DOHH2 (cell line): ENCODE measurements around the gene RNF4.
"Not testable (repeated sequence)": the region's sequence is repeated elsewhere in the genome, so short reads cannot be mapped to it uniquely, and the experiment has no call there.

Experiments used
- H3F3A ChIP-seq: fragments of 200-600 bp; sonication (generic), shearing (Covaris generic); 2 replicates; pipeline ENCODE4 v1.6.0; 2016; ENCODE audit warnings: antibody characterized with exemption, mild to moderate bottlenecking; ENCODE audit not compliant: control insufficient read depth, insufficient read depth
- H3K27ac ChIP-seq: fragments of 200-600 bp; sonication (generic); 2 replicates; pipeline ENCODE4 v1.5.1; 2014; ENCODE audit warnings: low read depth, mild to moderate bottlenecking, low read length, moderate library complexity
- H3K27me3 ChIP-seq: fragments of 200-600 bp; sonication (generic); 2 replicates; pipeline ENCODE4 v1.6.1; 2014; ENCODE audit warnings: mild to moderate bottlenecking, low read length, mixed read lengths; ENCODE audit not compliant: control insufficient read depth
- H3K36me3 ChIP-seq: fragments of 200-600 bp; sonication (generic); 2 replicates; pipeline ENCODE4 v1.6.1; 2014; ENCODE audit warnings: mild to moderate bottlenecking, low read length, moderate library complexity, mixed read lengths; ENCODE audit not compliant: control insufficient read depth
- H3K4me1 ChIP-seq: fragments of 200-600 bp; sonication (generic); 2 replicates; pipeline ENCODE4 v1.6.1; 2014; ENCODE audit warnings: mild to moderate bottlenecking, low read length, mixed read lengths; ENCODE audit not compliant: control insufficient read depth
- H3K4me2 ChIP-seq: fragments of 200-600 bp; sonication (generic); 2 replicates; pipeline ENCODE4 v1.6.0; 2014; ENCODE audit warnings: mild to moderate bottlenecking, low read length, moderate library complexity
- H3K4me3 ChIP-seq: fragments of 200-600 bp; sonication (generic); 2 replicates; pipeline ENCODE4 v1.5.1; 2014; ENCODE audit warnings: mild to moderate bottlenecking, low read length, mixed read lengths
- H3K79me2 ChIP-seq: fragments of 200-600 bp; sonication (generic); 2 replicates; pipeline ENCODE4 v1.6.1; 2014; ENCODE audit warnings: mild to moderate bottlenecking, low read length, mixed read lengths; ENCODE audit not compliant: control insufficient read depth
- H3K9me2 ChIP-seq: fragments of 200-600 bp; sonication (generic); replicated peaks from 2 replicates; pipeline ENCODE4 v1.6.1; 2014; ENCODE audit warnings: mild to moderate bottlenecking, low read length, mixed read lengths; ENCODE audit not compliant: control insufficient read depth
- H3K9me3 ChIP-seq: fragments of 200-600 bp; sonication (generic); 2 replicates; pipeline ENCODE4 v1.6.1; 2014; ENCODE audit warnings: antibody characterized with exemption, low read length, mixed read lengths; ENCODE audit not compliant: control insufficient read depth, insufficient read depth
- H4K20me1 ChIP-seq: fragments of 200-600 bp; sonication (generic); 2 replicates; pipeline ENCODE4 v1.6.0; 2014; ENCODE audit warnings: low read depth, mild to moderate bottlenecking, antibody characterized with exemption, low read length, moderate library complexity; ENCODE audit not compliant: control insufficient read depth, insufficient read depth
- CTCF ChIP-seq: fragments of 200-600 bp; sonication (generic); IDR thresholded peaks from one replicate; pipeline ENCODE4 v1.5.1; 2014; ENCODE audit warnings: antibody characterized with exemption, mild to moderate bottlenecking, low read depth, low read length; ENCODE audit not compliant: poor library complexity, severe bottlenecking
- EZH2phosphoT487 ChIP-seq: fragments of 200-600 bp; sonication (generic); IDR thresholded peaks from 2 replicates; pipeline ENCODE4 v1.6.1; 2017; ENCODE audit warnings: borderline replicate concordance, mild to moderate bottlenecking, antibody characterized with exemption, low read length, moderate library complexity, mixed read lengths

Gene RNF4

GRCh38 chr4:2465032-2465431 lies 3.9 kb upstream of the RNF4 start:
- H3K79me2 ChIP-seq = peaks cover 26% of the 10 kb centered on the region
- H3K4me1 ChIP-seq = peaks cover 14% of the 10 kb centered on the region
- H3K4me2 ChIP-seq = no peak overlapping the region
- H3K4me3 ChIP-seq = no peak overlapping the region
- H3K9me2 ChIP-seq = no peaks in the 10 kb centered on the region
- H3K36me3 ChIP-seq = peaks cover 9% of the 10 kb centered on the region
- H3F3A ChIP-seq = peaks cover 3% of the 10 kb centered on the region; the same call in 1 of the 2 replicates
- H4K20me1 ChIP-seq = peaks cover 5% of the 10 kb centered on the region
- no peaks in the 10 kb centered on the region for H3K9me3 ChIP-seq
- H3K27me3 ChIP-seq = peaks cover 19% of the 10 kb centered on the region
- H3K27ac ChIP-seq = no peak overlapping the region
- TF ChIP-seq CTCF = no peak
- TF ChIP-seq EZH2phosphoT487 = no peak

GRCh38 chr4:2465544-2465943 lies 3.4 kb upstream of the RNF4 start:
- H3K4me2 ChIP-seq, H3K9me3 ChIP-seq, H3K27ac ChIP-seq, H3K4me3 ChIP-seq, H3F3A ChIP-seq, H3K9me2 ChIP-seq: not testable (repeated sequence)
- Histone ChIP-seq H3K4me1 (peaks cover 19% of the 10 kb centered on the region), H3K36me3 (peaks cover 14% of the 10 kb centered on the region), H3K27me3 (peaks cover 19% of the 10 kb centered on the region), H4K20me1 (peaks cover 11% of the 10 kb centered on the region), H3K79me2 (peaks cover 31% of the 10 kb centered on the region)

GRCh38 chr4:2469192-2469984 lies 482 bp downstream of the RNF4 start:
- no peaks in the 10 kb centered on the region for H3K27me3 ChIP-seq
- peaks cover 3% of the 10 kb centered on the region; the same call in 1 of the 2 replicates for H3F3A ChIP-seq
- no peaks in the 10 kb centered on the region for H3K9me2 ChIP-seq
- peaks cover 70% of the 10 kb centered on the region for H3K79me2 ChIP-seq
- H3K4me2 ChIP-seq = peak overlapping the region; percentile 95
- peaks cover 39% of the 10 kb centered on the region for H3K4me1 ChIP-seq
- peaks cover 51% of the 10 kb centered on the region for H3K36me3 ChIP-seq
- H3K27ac ChIP-seq = peak overlapping the region; percentile 82
- H4K20me1 ChIP-seq = peaks cover 26% of the 10 kb centered on the region
- TF ChIP-seq EZH2phosphoT487 (no peak), CTCF (peak; percentile 22)
- no peaks in the 10 kb centered on the region for H3K9me3 ChIP-seq
- peak overlapping the region; percentile 80 for H3K4me3 ChIP-seq

GRCh38 chr4:2470791-2471190 lies 1.9 kb downstream of the RNF4 start:
- H4K20me1 ChIP-seq = peaks cover 27% of the 10 kb centered on the region
- peak overlapping the region; percentile 80 for H3K4me3 ChIP-seq

More at GRCh38 chr4:2470791-2471190, 1.9 kb downstream of the RNF4 start:
- Histone ChIP-seq H3K4me2 (peak overlapping the region; percentile 95), H3K9me2 (no peaks in the 10 kb centered on the region), H3K4me1 (peaks cover 46% of the 10 kb centered on the region), H3F3A (no peaks in the 10 kb centered on the region), H3K79me2 (peaks cover 84% of the 10 kb centered on the region), H3K27ac (no peak overlapping the region), H3K27me3 (no peaks in the 10 kb centered on the region), H3K9me3 (no peaks in the 10 kb centered on the region), H3K36me3 (peaks cover 62% of the 10 kb centered on the region)
- no peak for TF ChIP-seq CTCF
- no peak for TF ChIP-seq EZH2phosphoT487
